Skin of body (tissue), 2 donors: Measurements from ENCODE around the gene CLDN16. TPM values are rescaled to one million over a fixed set of nuclear protein-coding genes. Genes with fewer than 3 reads are reported as not detected.

Experiments
- DNase-seq: peaks from one replicate; lab custom pipeline; 2025; lab: John Stamatoyannopoulos, UW
- total RNA-seq: library from RNA; depleted of rRNA; stranded (reverse); fragments of >200 nt; gene quantifications from one replicate; pipeline ENCODE4 v1.2.3, GENCODE V29; 2014

The CLDN16 gene
- total RNA-seq, 1 donor from 2014 or later = 0.69 TPM

- no peak for DNase-seq
Observed at GRCh38 chr3:190378240-190378891, 9.6 kb upstream of the CLDN16 start.

GRCh38 chr3:190380184-190380583 lies 7.8 kb upstream of the CLDN16 start:
- no peak for DNase-seq

GRCh38 chr3:190381441-190381840 lies 6.5 kb upstream of the CLDN16 start:
- DNase-seq = no peak

- no peak for DNase-seq
Observed at GRCh38 chr3:190382082-190382481, 5.9 kb upstream of the CLDN16 start.

GRCh38 chr3:190384309-190384756 lies 3.6 kb upstream of the CLDN16 start:
- DNase-seq = no peak

- DNase-seq = peak; percentile 60
Observed at GRCh38 chr3:190385731-190386688, 2.0 kb upstream of the CLDN16 start.

GRCh38 chr3:190388703-190389102 lies 740 bp downstream of the CLDN16 start:
- no peak for DNase-seq

GRCh38 chr3:190396001-190396400 lies 8.0 kb downstream of the CLDN16 start:
- no peak for DNase-seq

- no peak for DNase-seq
Observed at GRCh38 chr3:190397889-190398288, 9.9 kb downstream of the CLDN16 start.

GRCh38 chr3:190399677-190400076 lies 11.7 kb downstream of the CLDN16 start:
- no peak for DNase-seq

- peak; percentile 47 for DNase-seq
Observed at GRCh38 chr3:190401963-190402362, 14.0 kb downstream of the CLDN16 start.

- DNase-seq = no peak
Observed at GRCh38 chr3:190404715-190405114, 16.8 kb downstream of the CLDN16 start.

- no peak for DNase-seq
Observed at GRCh38 chr3:190414297-190414696, 26.3 kb downstream of the CLDN16 start.

- DNase-seq = no peak
Observed at GRCh38 chr3:190424108-190424477, 36.1 kb downstream of the CLDN16 start.

GRCh38 chr3:190424478-190425439 lies 36.8 kb downstream of the CLDN16 start:
- DNase-seq = peak; percentile 36

- no peak for DNase-seq
Observed at GRCh38 chr3:190425833-190426232, 37.9 kb downstream of the CLDN16 start.

GRCh38 chr3:190426806-190427507 lies 39.0 kb downstream of the CLDN16 start:
- DNase-seq = no peak

GRCh38 chr3:190429681-190430080 lies 41.7 kb downstream of the CLDN16 start:
- no peak for DNase-seq

- DNase-seq = no peak
Observed at GRCh38 chr3:190430906-190431305, 42.9 kb downstream of the CLDN16 start.

- no peak for DNase-seq
Observed at GRCh38 chr3:190432216-190432615, 44.3 kb downstream of the CLDN16 start.

GRCh38 chr3:190433626-190434025 lies 45.7 kb downstream of the CLDN16 start:
- DNase-seq = no peak
